RWPE2 (cell line): ENCODE data around the gene OLFM4.

ENCODE experiments used
- ATAC-seq: fragments of 200-7000 bp; cut with Tn5 transposase; 3 replicates; pipeline ENCODE4 v1.9.1; 2021; ENCODE audit warnings: low read depth
- DNase-seq: peaks from one replicate; pipeline ENCODE4 v3.0.0-alpha.2; 2020; ENCODE audit warnings: low spot score
- H3K27ac ChIP-seq: fragments of 450-650 bp; 2 replicates; pipeline ENCODE4 v1.5.1; 2017; ENCODE audit warnings: mild to moderate bottlenecking; ENCODE audit not compliant: poor library complexity, severe bottlenecking
- H3K27me3 ChIP-seq: fragments of 250-450 bp; sonication (Bioruptor Pico); 2 replicates; pipeline ENCODE4 v1.5.1; 2021; ENCODE audit warnings: mild to moderate bottlenecking, moderate library complexity; ENCODE audit not compliant: insufficient read depth, poor library complexity, severe bottlenecking
- H3K36me3 ChIP-seq: fragments of 250-450 bp; sonication (Bioruptor Pico); 2 replicates; pipeline ENCODE4 v1.5.1; 2020; ENCODE audit warnings: low read depth, mild to moderate bottlenecking, moderate library complexity
- H3K4me1 ChIP-seq: fragments of 250-450 bp; sonication (Bioruptor Pico); 2 replicates; pipeline ENCODE4 v1.5.1; 2021; ENCODE audit warnings: mild to moderate bottlenecking, moderate library complexity; ENCODE audit not compliant: insufficient read depth, poor library complexity, severe bottlenecking
- H3K4me3 ChIP-seq: fragments of 250-450 bp; sonication (Bioruptor Pico); 2 replicates; pipeline ENCODE4 v1.5.1; 2021; ENCODE audit warnings: mild to moderate bottlenecking, moderate library complexity; ENCODE audit not compliant: severe bottlenecking
- H3K9me3 ChIP-seq: fragments of 250-450 bp; sonication (Bioruptor Pico); 2 replicates; pipeline ENCODE4 v1.5.1; 2021; ENCODE audit warnings: mild to moderate bottlenecking, moderate library complexity; ENCODE audit not compliant: severe bottlenecking
- CTCF ChIP-seq: fragments of 450-650 bp; IDR thresholded peaks from one replicate; pipeline ENCODE4 v1.5.1; 2017; ENCODE audit warnings: mild to moderate bottlenecking, moderate library complexity; ENCODE audit not compliant: poor library complexity, severe bottlenecking

Gene OLFM4

DNA sequence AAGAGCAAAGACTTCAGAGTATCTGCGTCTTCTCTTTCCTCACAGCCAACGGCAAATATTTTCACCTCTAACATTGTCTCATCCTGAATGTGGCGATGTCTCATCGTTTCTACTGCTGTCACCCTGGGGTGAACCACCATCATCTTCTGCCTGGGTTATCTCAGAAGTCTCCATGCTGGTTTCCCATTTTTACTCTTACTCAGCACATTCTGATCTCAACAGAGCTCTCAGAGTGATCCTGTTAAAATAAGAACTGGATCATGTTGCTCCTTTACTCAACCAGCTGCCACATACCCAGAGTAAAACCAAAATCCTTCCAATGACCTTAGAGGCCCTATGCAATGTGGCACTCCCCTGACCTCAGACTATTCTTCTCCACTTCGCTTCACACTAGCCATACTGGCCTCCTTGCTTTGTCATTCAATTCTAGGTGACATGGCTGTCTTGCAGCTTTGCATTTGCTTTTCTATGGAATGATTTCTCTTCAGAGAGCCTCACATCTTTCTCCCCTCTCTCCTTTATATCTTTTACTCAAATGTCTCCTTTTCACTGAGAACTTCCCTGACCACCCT is 7.8 kb upstream of the OLFM4 start:
- no peak for TF ChIP-seq CTCF
- no peaks in the 10 kb centered on the region for H3K4me1 ChIP-seq
- H3K9me3 ChIP-seq: no peaks in the 10 kb centered on the region
- no peaks in the 10 kb centered on the region for H3K36me3 ChIP-seq
- H3K4me3 ChIP-seq: no peak overlapping the region
- no peak for ATAC-seq
- no peaks in the 10 kb centered on the region for H3K27me3 ChIP-seq
- no peak for DNase-seq
- no peak overlapping the region for H3K27ac ChIP-seq

DNA sequence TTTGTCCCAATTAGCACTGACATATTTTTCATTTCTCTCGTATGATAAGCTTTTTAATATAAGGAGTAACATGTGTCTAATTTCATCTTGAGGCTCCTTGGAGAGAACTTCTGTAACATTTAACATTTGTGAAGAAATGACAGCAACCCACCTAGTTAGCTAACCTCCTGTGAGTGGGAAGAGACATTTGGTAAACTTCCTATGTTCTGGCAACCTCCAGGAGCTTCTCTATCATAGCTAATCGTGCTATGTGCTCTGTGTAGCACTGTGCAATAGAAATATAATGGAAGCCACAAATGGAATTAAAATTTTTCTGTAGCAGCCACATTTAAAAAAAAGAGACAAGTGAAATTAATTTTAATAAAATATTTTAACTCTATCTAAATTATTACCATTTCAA is 5.4 kb upstream of the OLFM4 start:
- Histone ChIP-seq H3K27ac (no peak overlapping the region), H3K4me3 (no peak overlapping the region), H3K4me1 (no peaks in the 10 kb centered on the region), H3K9me3 (no peaks in the 10 kb centered on the region), H3K36me3 (no peaks in the 10 kb centered on the region), H3K27me3 (no peaks in the 10 kb centered on the region)
- no peak for TF ChIP-seq CTCF
- DNase-seq (no peak), ATAC-seq (no peak)

GRCh38 chr13:53028063-53028462 is 550 bp upstream of the OLFM4 start:
- no peak for ATAC-seq
- no peak for TF ChIP-seq CTCF

DNA sequence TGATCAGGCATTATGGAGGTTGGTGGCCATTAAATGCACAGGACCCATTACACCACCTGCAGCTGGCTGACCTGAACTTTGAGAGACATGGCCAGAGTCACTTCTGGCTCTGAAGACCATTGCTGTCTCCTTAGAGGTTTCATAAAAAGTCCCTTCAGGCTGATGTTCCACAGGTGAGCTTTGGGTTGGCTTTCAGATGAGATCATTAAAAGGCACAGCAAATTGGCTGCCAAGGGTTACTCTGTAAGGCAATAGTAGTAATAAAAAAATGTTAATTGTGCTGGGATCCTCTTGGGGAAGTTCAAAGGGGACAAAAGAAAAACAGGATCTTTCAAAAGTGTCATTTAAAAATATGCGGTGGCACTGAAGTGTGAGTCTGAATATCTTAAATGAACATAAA is 4.2 kb downstream of the OLFM4 start:
- Histone ChIP-seq H3K9me3 (no peaks in the 10 kb centered on the region), H3K27ac (no peak overlapping the region), H3K4me1 (no peaks in the 10 kb centered on the region), H3K27me3 (no peaks in the 10 kb centered on the region), H3K4me3 (no peak overlapping the region), H3K36me3 (no peaks in the 10 kb centered on the region)
- no peak for TF ChIP-seq CTCF
- no peak for ATAC-seq
- DNase-seq: no peak

More at GRCh38 chr13:53028063-53028462, 550 bp upstream of the OLFM4 start:
- DNase-seq: no peak
- Histone ChIP-seq H3K4me1 (no peaks in the 10 kb centered on the region), H3K36me3 (no peaks in the 10 kb centered on the region), H3K9me3 (no peaks in the 10 kb centered on the region), H3K27ac (no peak overlapping the region), H3K4me3 (no peak overlapping the region), H3K27me3 (no peaks in the 10 kb centered on the region)

- no peak for TF ChIP-seq CTCF
- ATAC-seq: no peak
- H3K9me3 ChIP-seq: no peaks in the 10 kb centered on the region
These were observed 10.4 kb downstream of the OLFM4 start for GRCh38 chr13:53038993-53039392.

More at GRCh38 chr13:53038993-53039392, 10.4 kb downstream of the OLFM4 start:
- no peak for DNase-seq
- no peaks in the 10 kb centered on the region for H3K4me1 ChIP-seq
- H3K27me3 ChIP-seq: no peaks in the 10 kb centered on the region
- H3K36me3 ChIP-seq: no peaks in the 10 kb centered on the region
- H3K4me3 ChIP-seq: no peak overlapping the region
- H3K27ac ChIP-seq: no peak overlapping the region
